Measurements from ENCODE around the gene GINS3. TPM values are rescaled to one million over a fixed set of nuclear protein-coding genes. Genes with fewer than 3 reads are reported as not detected.

The GINS3 gene
- total RNA-seq, 1 experiment from 2014 or later: 15.2 TPM

DNA sequence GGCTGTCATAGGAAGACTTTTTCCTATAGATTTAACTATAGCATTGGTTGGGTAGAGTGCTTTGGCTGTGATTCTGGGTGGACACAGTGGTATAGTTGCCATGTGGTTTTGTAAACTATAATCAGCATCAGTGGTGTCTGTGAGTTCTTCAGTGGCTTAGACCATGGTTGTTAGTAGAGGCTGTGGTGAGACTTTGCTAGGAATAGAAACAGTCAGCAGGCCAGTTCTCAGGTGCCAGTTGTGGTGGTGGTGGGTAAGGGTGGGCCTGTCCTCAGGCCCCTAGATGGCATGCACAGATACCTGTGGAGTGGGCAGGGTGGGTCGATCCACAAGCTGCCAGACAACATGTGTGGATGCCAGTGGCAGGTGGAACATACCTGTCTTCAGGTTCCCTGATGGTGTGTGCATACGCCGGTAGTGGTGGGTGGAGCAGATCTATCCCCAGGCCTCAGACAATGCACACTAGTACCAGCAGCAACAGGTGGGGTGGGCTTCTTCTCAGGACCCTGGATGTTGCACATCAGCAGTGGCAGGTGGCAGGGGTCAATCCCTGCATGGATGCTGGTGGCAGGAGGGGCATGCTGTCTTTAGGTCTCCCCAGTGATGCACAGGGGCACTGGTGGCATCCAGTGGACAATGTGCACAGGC, 28.4 kb upstream of the GINS3 start:
- Histone ChIP-seq H3K27me3 (replicated peaks; ENCODE audit: control insufficient read depth, insufficient read depth, low read length) (no peaks in the 10 kb centered on the region), H3K36me3 (ENCODE audit: control insufficient read depth, insufficient read depth, low read length) (no peaks in the 10 kb centered on the region), H3K9me3 (peaks cover 13% of the 10 kb centered on the region), H3K4me1 (no peaks in the 10 kb centered on the region), H3K4me3 (ENCODE audit: low read depth, low read length) (no peak overlapping the region)
- no TSS peak for BruUV-seq (replicated peaks)
- no peak for DNase-seq
- H3K27me3 Mint-ChIP-seq (ENCODE audit: insufficient read depth, unreplicated experiment): peaks cover 9% of the 10 kb centered on the region
- no peak overlapping the region for H3K4me3 Mint-ChIP-seq (ENCODE audit: unreplicated experiment)
- peaks cover 14% of the 10 kb centered on the region for H3K9me3 Mint-ChIP-seq (ENCODE audit: unreplicated experiment)
- H3K36me3 Mint-ChIP-seq (ENCODE audit: insufficient read depth, unreplicated experiment): no peaks in the 10 kb centered on the region
- no peak overlapping the region for H3K27ac Mint-ChIP-seq (ENCODE audit: unreplicated experiment)
- H3K4me1 Mint-ChIP-seq (ENCODE audit: low read depth, unreplicated experiment): no peaks in the 10 kb centered on the region
- CTCF ChIA-PET: no interaction called here
- TF ChIP-seq, protein P1, sequence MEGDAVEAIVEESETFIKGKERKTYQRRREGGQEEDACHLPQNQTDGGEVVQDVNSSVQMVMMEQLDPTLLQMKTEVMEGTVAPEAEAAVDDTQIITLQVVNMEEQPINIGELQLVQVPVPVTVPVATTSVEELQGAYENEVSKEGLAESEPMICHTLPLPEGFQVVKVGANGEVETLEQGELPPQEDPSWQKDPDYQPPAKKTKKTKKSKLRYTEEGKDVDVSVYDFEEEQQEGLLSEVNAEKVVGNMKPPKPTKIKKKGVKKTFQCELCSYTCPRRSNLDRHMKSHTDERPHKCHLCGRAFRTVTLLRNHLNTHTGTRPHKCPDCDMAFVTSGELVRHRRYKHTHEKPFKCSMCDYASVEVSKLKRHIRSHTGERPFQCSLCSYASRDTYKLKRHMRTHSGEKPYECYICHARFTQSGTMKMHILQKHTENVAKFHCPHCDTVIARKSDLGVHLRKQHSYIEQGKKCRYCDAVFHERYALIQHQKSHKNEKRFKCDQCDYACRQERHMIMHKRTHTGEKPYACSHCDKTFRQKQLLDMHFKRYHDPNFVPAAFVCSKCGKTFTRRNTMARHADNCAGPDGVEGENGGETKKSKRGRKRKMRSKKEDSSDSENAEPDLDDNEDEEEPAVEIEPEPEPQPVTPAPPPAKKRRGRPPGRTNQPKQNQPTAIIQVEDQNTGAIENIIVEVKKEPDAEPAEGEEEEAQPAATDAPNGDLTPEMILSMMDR (IDR thresholded peaks at IDR 0.05; ENCODE audit: insufficient read depth in 1 of 2, low read depth in 1 of 2, low read length in 1 of 2, severe bottlenecking in 1 of 2, unreplicated experiment in 1 of 2): no peak
- intact Hi-C loops (cut with micrococcal nuclease; ENCODE audit: unreplicated experiment): no loop called here
- POLR2A ChIA-PET: no interaction called here

DNA sequence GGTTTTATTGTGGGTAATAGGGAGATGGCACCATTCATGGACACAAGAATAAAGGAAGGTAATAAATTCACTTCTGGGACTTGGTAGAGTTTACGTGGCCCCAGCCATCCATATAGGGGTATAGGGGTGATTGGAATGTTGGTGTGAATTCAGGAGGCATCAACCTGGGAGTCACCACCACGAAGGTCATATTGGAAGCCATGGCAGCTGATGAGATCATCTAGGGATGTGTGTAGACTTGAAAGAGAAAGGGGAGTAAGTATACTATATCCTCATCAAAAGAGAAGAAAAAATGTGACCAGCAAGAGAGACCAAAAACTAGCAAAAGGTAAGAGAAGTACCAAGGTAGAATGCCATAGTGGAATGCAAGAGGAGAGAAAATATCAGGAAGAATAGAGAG, 26.6 kb upstream of the GINS3 start:
- Mint-ChIP-seq H3K27ac (ENCODE audit: unreplicated experiment) (no peak overlapping the region), H3K9me3 (ENCODE audit: unreplicated experiment) (no peaks in the 10 kb centered on the region), H3K4me3 (ENCODE audit: unreplicated experiment) (no peak overlapping the region), H3K4me1 (ENCODE audit: low read depth, unreplicated experiment) (no peaks in the 10 kb centered on the region), H3K36me3 (ENCODE audit: insufficient read depth, unreplicated experiment) (no peaks in the 10 kb centered on the region), H3K27me3 (ENCODE audit: insufficient read depth, unreplicated experiment) (peaks cover 7% of the 10 kb centered on the region)
- ChIA-PET CTCF (no interaction called here), POLR2A (no interaction called here)
- H3K4me1 ChIP-seq: no peaks in the 10 kb centered on the region
- H3K4me3 ChIP-seq (ENCODE audit: low read depth, low read length): no peak overlapping the region
- no TSS peak for BruUV-seq (replicated peaks)
- no peaks in the 10 kb centered on the region for H3K27me3 ChIP-seq (replicated peaks; ENCODE audit: control insufficient read depth, insufficient read depth, low read length)
- intact Hi-C loops (cut with micrococcal nuclease; ENCODE audit: unreplicated experiment): no loop called here
- no peaks in the 10 kb centered on the region; the same call in 1 of the 2 replicates for H3K9me3 ChIP-seq
- no peak for DNase-seq
- no peaks in the 10 kb centered on the region for H3K36me3 ChIP-seq (ENCODE audit: control insufficient read depth, insufficient read depth, low read length)
- TF ChIP-seq, protein P1 (IDR thresholded peaks at IDR 0.05; ENCODE audit: insufficient read depth in 1 of 2, low read depth in 1 of 2, low read length in 1 of 2, severe bottlenecking in 1 of 2, unreplicated experiment in 1 of 2): no peak

DNA sequence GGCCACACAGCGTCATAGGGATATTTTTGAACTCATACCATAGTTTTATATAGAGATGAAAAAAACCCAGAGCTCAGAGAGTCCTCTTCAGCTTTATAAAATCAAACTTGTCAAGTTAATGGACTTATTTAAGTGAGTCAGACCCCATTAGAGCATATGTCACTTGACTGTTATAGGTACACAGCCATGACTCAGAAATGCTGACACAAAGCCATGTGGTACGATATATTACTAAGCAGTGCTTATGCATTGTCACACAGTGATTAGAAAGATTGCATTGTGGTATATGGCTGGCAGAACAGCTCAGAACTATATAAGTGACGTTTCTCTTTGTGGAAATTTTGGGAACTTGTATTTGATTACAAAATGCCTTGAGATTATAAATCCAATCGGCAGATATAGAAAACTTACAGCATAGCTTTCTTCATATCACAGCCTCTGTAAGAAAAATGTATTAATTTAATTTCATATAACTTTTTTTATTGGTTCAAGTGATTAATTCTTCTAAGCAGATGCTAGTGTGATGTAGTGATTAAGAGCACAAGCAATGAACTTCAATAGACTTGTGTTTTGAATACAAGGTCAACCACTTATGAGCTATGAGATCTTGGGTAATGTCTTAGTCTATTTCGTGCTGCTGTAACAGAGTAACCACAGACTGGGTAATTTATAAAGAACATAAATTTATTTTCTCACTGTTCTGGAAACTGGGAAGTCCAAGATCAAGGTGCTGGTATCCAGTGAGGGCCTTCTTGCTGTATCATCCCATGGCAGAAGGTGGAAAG, 25.8 kb upstream of the GINS3 start:
- no peaks in the 10 kb centered on the region for H3K36me3 ChIP-seq (ENCODE audit: control insufficient read depth, insufficient read depth, low read length)
- Mint-ChIP-seq H3K27ac (ENCODE audit: unreplicated experiment) (no peak overlapping the region), H3K4me3 (ENCODE audit: unreplicated experiment) (no peak overlapping the region), H3K4me1 (ENCODE audit: low read depth, unreplicated experiment) (no peaks in the 10 kb centered on the region), H3K9me3 (ENCODE audit: unreplicated experiment) (no peaks in the 10 kb centered on the region), H3K36me3 (ENCODE audit: insufficient read depth, unreplicated experiment) (no peaks in the 10 kb centered on the region), H3K27me3 (ENCODE audit: insufficient read depth, unreplicated experiment) (peaks cover 7% of the 10 kb centered on the region)
- no peaks in the 10 kb centered on the region; the same call in 1 of the 2 replicates for H3K9me3 ChIP-seq
- no peaks in the 10 kb centered on the region for H3K27me3 ChIP-seq (replicated peaks; ENCODE audit: control insufficient read depth, insufficient read depth, low read length)
- no TSS peak for BruUV-seq (replicated peaks)
- H3K4me3 ChIP-seq (ENCODE audit: low read depth, low read length): no peak overlapping the region
- TF ChIP-seq, protein P1 (IDR thresholded peaks at IDR 0.05; ENCODE audit: insufficient read depth in 1 of 2, low read depth in 1 of 2, low read length in 1 of 2, severe bottlenecking in 1 of 2, unreplicated experiment in 1 of 2): no peak
- intact Hi-C loops (cut with micrococcal nuclease; ENCODE audit: unreplicated experiment): no loop called here
- no peaks in the 10 kb centered on the region for H3K4me1 ChIP-seq
- POLR2A ChIA-PET: no interaction called here
- no peak for DNase-seq
- CTCF ChIA-PET: no interaction called here
